GM21360 (cell line): ENCODE data around the gene IFFO2.

ENCODE experiments used
- ATAC-seq: cut with Tn5 transposase; IDR thresholded peaks from one replicate; pipeline ENCODE4 v1.9.1; 2021; ENCODE audit warnings: mild to moderate bottlenecking, moderate library complexity; ENCODE audit not compliant: unreplicated experiment

The IFFO2 gene

DNA sequence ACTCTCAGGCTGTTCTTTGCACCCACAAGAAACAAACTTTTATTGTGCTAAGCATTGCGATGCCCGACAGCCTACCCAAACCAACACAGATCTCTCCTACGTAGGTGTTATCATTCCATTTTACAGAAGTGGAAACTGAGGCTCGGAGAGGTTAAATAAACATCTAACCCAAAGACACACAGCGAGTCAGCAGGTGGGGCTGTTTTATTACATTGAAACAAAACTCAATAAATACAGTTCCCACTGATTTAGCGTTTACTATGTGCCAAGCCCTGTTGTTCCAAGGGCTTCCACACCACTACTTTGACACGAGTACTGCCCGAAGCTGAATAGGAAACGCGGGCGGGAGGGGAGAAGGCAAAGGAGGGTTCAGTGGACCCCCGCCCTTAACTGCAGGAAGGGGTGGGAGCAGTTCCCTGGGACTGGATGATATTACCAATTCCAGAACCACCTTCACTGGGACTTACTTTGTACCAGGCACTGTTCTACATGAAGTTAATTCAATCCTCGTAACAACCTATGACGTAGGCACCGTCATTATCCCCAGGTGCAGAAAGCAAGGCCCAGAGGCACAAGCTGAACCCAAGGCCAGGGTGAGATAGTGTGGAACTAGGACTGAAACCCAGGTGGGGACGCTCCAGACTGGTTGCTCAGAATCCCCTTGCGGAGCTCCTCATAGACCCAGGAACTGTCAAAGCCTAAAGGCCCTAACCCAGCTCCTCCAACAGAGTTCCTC lies 34.8 kb downstream of the IFFO2 start:
- ATAC-seq = no peak

GRCh38 chr1:18920931-18921330 lies 35.5 kb downstream of the IFFO2 start:
- no peak for ATAC-seq

- ATAC-seq = no peak
Measured at GRCh38 chr1:18919956-18920355, 36.5 kb downstream of the IFFO2 start.

GRCh38 chr1:18919197-18919905 lies 37.1 kb downstream of the IFFO2 start:
- ATAC-seq = no peak

GRCh38 chr1:18918417-18918816 lies 38.1 kb downstream of the IFFO2 start:
- no peak for ATAC-seq

GRCh38 chr1:18917071-18917799 lies 39.2 kb downstream of the IFFO2 start:
- no peak for ATAC-seq

GRCh38 chr1:18915341-18915740 lies 41.1 kb downstream of the IFFO2 start:
- ATAC-seq = no peak

DNA sequence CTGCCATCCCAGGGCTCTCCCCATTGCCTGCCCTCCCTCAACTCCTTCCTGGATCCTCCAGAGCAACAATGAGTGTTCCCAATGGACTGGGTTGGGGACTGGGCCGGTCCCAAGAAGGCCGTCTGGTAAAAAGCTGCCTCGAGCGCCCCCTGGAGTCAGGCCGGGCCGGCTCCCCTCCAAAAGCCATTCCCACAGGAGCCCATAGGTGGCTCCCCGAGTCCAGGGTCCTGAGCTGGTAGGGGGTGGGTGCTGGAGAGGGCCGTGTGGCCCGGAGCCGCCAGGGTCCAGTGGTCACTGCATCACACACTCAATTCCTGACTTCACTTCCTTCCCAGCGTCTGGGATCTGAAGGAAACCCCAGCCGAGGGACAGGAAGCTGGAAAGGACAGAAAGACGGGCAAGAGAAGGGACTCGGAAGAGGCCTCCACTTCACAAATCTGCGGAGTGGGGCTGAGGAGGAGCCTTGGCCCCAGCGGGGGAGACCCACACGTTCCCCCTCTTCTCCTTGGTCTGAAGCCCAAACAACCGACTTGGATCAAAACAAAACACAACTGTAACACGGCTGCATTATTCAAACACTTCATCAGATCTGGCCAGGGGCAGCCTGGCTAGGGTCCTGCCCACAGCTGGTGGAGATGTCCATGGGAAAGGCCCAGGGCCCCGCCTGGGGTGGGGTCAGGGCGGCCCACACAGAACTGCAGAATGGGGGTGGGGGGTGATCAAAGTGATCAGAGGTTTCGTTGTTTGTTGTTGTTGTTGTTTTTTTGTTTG lies 43.2 kb downstream of the IFFO2 start:
- ATAC-seq = no peak

GRCh38 chr1:18912550-18912949 lies 43.9 kb downstream of the IFFO2 start:
- no peak for ATAC-seq

DNA sequence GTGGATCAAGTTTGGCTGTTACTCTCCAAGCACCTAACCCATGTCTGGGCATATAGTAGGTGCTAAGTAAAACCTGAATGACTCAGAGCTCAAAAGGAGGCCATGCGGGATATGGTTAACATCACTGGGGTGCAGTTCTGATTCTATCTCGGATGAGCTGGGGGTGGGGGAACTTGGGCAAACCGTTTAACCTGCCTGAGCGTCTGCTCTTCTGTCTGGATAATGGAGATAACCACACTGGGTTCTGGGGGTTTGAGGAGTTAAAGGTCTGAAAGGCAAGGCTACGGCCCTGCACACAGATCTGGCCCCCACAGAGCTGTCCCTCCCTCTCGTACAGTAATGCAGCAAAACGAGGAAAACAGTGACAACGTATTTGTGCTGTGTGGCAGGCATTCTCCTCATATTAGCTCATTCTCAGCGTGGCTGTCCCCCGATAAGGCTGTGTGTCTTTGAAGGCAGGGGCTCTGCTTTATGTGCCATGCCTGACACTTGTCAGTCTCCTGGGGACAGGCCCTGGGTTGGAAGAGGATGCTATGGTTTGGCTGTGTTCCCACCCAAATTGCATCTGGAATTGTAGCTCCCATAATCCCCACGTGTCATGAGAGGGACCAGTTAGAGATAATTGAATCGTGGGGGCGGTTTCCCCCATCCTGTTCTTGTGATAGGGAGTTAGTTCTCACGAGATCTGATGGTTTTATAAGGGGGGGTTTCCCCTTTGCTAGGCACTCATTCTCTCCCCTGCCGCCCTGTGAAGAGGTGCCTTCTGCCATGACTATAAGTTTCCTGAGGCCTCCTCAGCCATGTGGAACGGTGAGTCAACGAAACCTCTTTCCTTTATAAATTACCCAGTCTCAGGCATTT lies 47.3 kb downstream of the IFFO2 start:
- no peak for ATAC-seq

DNA sequence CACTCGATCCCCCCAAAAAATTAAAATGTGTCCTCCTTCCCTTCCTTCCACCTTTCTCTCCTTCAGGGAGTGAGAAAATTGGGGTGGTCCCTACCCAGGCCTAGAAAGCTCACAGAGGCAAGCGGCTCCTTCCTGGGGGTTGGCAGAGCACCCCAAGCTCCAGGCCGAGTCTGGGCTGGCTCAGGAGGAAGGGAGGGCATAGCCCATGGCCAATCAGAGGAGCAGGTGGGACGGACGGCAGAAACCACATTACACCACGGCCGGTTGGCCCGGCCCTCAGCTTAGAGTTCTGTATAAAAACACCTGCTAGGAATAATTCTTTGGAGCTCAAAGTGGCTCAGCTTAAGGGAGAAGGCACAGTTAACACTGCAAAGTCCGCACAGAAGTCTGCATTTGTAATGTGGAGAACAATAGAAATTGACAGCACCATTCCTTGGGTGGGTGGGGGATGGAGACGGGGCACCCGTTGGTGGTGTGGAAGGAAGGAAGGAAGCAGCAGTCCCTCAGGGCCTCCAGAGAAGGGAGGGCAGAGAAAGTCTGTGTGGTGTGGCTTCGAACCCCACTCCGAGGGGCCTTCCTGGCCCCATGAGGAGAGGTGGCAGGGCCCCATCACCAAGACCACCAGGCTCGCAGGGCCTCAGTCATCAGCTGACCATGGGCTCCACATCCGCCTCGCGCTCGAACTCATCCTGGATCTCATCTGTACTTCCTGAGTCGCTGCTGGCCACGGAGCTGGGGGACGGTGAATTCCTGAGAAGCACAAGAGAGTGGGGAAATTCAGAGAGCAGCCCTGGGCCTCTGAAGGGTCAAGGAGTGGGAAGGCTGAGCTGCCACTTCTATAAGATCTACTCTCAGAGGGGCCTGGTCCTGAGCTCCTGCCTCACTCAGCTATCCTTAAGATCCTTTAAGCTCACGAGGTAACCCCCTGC lies 48.3 kb downstream of the IFFO2 start:
- no peak for ATAC-seq

DNA sequence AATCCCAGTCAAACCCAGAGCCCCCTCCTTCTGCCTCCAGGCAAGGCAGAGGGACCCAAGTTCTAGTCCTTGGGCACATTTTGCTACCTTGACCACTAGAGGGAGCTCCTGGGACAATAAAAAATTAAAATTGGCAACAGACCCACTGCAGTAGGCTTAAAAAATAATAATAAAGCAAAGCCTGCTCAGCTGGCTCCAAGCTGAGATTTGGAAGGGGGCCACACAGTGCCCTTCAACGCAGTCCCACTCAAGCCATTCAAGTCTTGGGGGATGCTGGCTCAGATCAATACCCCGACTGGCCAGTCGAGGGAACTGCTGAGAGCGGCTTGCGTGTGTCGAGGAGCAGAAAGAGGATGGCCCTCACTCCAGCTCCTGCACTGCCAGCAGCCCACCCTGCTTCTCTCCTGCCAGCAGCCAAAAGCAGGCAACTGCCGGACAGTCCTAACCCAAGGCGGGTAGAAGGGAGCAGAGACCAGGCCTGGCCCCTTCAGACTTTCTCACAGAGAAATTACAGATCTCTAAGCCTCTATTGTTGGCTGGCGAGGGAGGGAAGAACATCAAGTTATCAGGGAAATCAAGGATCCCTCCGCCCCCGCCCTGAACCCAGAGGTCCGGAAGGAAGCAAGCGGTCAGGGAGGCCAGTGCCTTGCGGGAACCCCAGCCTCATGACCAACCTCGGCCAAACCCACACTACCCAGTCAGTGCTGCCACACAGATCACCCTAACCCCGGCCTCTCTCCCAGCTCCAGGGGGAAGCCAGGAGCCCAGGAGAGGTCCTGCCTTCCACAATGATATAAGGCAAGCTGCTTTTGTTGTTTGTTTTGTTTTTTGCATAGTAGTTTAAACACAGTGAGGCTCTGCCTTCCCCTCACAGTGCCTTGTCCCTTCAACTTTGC lies 49.2 kb downstream of the IFFO2 start:
- no peak for ATAC-seq

DNA sequence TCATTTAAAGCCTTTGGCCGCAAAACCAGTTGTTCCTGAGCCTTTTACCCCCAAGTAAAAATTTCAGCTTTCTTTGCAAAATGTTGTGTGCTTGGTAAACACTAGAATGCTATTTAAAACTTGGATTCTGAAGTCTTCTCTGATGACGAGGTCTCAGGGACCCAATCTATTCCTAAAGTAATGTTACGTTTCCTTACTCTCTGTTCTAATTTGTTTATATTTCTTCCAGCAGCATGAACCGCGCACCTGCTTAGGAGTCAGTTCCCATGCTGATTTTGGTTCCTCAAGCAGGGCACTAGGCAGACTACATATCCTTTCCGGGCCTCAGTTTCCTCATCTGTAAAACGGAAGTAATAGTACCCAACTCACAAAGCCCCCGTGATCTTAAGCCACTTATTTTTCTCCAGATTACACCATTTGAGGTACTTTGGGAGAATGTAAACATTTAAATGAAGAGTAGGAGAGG lies 53.2 kb downstream of the IFFO2 start:
- no peak for ATAC-seq

GRCh38 chr1:18902523-18903290 lies 53.8 kb downstream of the IFFO2 start, which contains the start of gene ALDH4A1:
Gene ALDH4A1 (minus strand): TSS chr1:18902555. CDS start chr1:18902523, 32 bp downstream.
- ATAC-seq = peak; percentile 86

GRCh38 chr1:18901952-18902522 lies 54.4 kb downstream of the IFFO2 start:
- ATAC-seq = no peak

DNA sequence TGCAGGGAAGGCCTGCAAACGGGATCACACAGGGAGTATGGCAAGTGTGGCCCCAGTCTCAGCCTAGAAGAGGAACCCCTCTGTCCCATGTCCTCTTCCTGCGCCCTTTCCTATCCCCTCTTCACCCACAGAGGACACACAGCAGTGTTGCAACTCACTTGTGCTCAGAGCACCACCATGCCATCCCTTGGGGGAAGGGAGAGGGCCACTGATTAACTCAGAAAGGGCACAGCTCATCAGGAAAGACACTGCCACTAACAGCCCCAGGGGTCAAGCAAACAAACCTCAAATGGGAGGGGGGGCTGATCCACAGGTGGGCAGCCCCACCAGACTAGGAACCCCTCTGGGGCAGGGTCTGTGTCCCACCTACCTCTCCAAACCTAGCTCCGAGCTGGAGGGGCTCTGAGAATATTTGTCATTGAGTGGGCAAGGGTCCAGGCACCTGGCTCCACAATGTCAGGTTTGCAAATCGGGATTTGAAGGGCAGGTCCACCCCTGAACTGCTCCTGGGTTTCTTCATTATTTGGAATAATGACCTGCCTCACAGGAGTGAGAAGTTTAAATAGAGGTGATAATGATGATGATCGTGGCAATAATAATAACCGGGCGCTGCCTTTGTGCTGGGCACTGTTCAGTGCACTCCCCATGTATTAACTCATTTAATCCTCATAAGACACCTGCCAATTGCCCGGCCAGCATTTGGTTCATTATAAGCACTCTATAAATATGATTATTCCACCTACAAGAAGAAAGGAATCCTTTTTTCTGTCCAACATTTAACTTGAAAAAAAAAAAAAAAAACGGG lies 55.1 kb downstream of the IFFO2 start:
- ATAC-seq = no peak
